SK-N-SH (cell line): ENCODE results near the gene TAF4. TPM values are rescaled to one million over a fixed set of nuclear protein-coding genes. Genes with fewer than 3 reads are reported as not detected.

Experiments
- CTCF ChIA-PET: fragments of 300-600, 350-600 bp; formaldehyde crosslinking; extraction: SDS; loops from one replicate; lab custom pipeline; 2021; lab: Yijun Ruan, JAX
- POLR2A ChIA-PET: fragments of 350-600 bp; sonication (Branson Sonifier 250); formaldehyde crosslinking; extraction: SDS; loops from one replicate; lab custom pipeline; 2020; ENCODE audit warnings: antibody characterized with exemption, inconsistent platforms; lab: Yijun Ruan, JAX
- DNase-seq: peaks from one replicate; pipeline ENCODE4 v3.0.0; 2012
- H2AFZ ChIP-seq: fragments of 200-600 bp; sonication (generic); 2 replicates; pipeline ENCODE4 v1.8.1; 2016; ENCODE audit warnings: antibody characterized with exemption, mild to moderate bottlenecking, low read depth
- H3F3A ChIP-seq: fragments of 200-600 bp; sonication (generic); replicated peaks from 2 replicates; pipeline ENCODE3; 2016; ENCODE audit warnings: antibody characterized with exemption, mild to moderate bottlenecking; ENCODE audit not compliant: insufficient read depth
- H3K27ac ChIP-seq, 2 experiments: fragments of 200-500 bp in 1 of 2; fragments of 200-600 bp in 1 of 2; sonication (Bioruptor generic) in 1 of 2; sonication (generic), shearing (Covaris generic) in 1 of 2; 2 replicates each; pipeline versions ENCODE4 v1.5.1 to v1.6.1; 2014 to 2016; ENCODE audit warnings: low read depth in 2 of 2, inconsistent platforms in 1 of 2, low read length in 1 of 2, mild to moderate bottlenecking in 1 of 2, mixed read lengths in 1 of 2
- H3K27me3 ChIP-seq: fragments of 200-600 bp; sonication (generic), shearing (Covaris generic); 2 replicates; pipeline ENCODE4 v1.6.1; 2016; ENCODE audit warnings: mixed run types; ENCODE audit not compliant: insufficient read depth
- H3K36me3 ChIP-seq, 2 experiments: fragments of 200-500 bp in 1 of 2; fragments of 200-600 bp in 1 of 2; sonication (Bioruptor generic) in 1 of 2; sonication (generic) in 1 of 2; replicated peaks in 1 of 2; 2 replicates each; pipeline versions ENCODE3 to v1.5.1; 2014 to 2016; ENCODE audit warnings: low read length in 1 of 2, mild to moderate bottlenecking in 1 of 2; ENCODE audit not compliant: insufficient read depth in 2 of 2, control insufficient read depth in 1 of 2
- H3K4me1 ChIP-seq, 2 experiments: fragments of 200-500 bp in 1 of 2; fragments of 200-600 bp in 1 of 2; sonication (Bioruptor generic) in 1 of 2; sonication (generic), shearing (Covaris generic) in 1 of 2; 2 replicates each; pipeline versions ENCODE4 v1.5.1 to v1.6.1; 2014 to 2016; ENCODE audit warnings: low read depth in 1 of 2, low read length in 1 of 2, mixed run types in 1 of 2; ENCODE audit not compliant: insufficient read depth in 2 of 2, control insufficient read depth in 1 of 2
- H3K4me2 ChIP-seq: fragments of 200-600 bp; sonication (generic), shearing (Covaris generic); 2 replicates; pipeline ENCODE4 v1.6.1; 2017; ENCODE audit warnings: mixed run types
- H3K4me3 ChIP-seq, 2 experiments: fragments of 200-500 bp in 1 of 2; fragments of 200-600 bp in 1 of 2; sonication (Bioruptor generic) in 1 of 2; sonication (generic), shearing (Covaris generic) in 1 of 2; 2 replicates each; pipeline versions ENCODE4 v1.5.1 to v1.8.1; 2014 to 2016; ENCODE audit warnings: low read depth in 2 of 2, inconsistent platforms in 1 of 2, low read length in 1 of 2, mild to moderate bottlenecking in 1 of 2, mixed read lengths in 1 of 2, moderate library complexity in 1 of 2
- H3K79me2 ChIP-seq: fragments of 200-600 bp; sonication (generic); 2 replicates; pipeline ENCODE4 v1.8.1; 2017; ENCODE audit warnings: mild to moderate bottlenecking; ENCODE audit not compliant: insufficient read depth
- H3K9ac ChIP-seq: fragments of 200-600 bp; sonication (generic); 2 replicates; pipeline ENCODE4 v1.6.1; 2017; ENCODE audit warnings: mixed run types
- H3K9me2 ChIP-seq: fragments of 200-600 bp; sonication (generic); 2 replicates; pipeline ENCODE4 v1.6.1; 2017; ENCODE audit warnings: mixed run types
- H3K9me3 ChIP-seq: fragments of 200-600 bp; sonication (generic); 2 replicates; pipeline ENCODE4 v1.6.1; 2017; ENCODE audit warnings: mixed run types, mild to moderate bottlenecking, moderate library complexity
- H4K20me1 ChIP-seq: fragments of 200-600 bp; sonication (generic); 2 replicates; pipeline ENCODE4 v1.6.1; 2017; ENCODE audit warnings: mild to moderate bottlenecking, mixed run types; ENCODE audit not compliant: insufficient read depth
- ELF1 ChIP-seq: IDR thresholded peaks from 2 replicates; pipeline ENCODE4 v1.4.0; 2012
- EZH2phosphoT487 ChIP-seq: fragments of 200-600 bp; sonication (generic); IDR thresholded peaks from 2 replicates; pipeline ENCODE4 v1.6.1; 2017; ENCODE audit warnings: low read depth, mixed run types, mild to moderate bottlenecking, antibody characterized with exemption, moderate library complexity, borderline replicate concordance
- FOSL2 ChIP-seq: IDR thresholded peaks from 2 replicates; pipeline ENCODE4 v1.4.0; 2012; ENCODE audit warnings: low read depth, mild to moderate bottlenecking, moderate library complexity, borderline replicate concordance
- IRF3 ChIP-seq: fragments of 150-350 bp; IDR thresholded peaks from 2 replicates; pipeline ENCODE4 v1.6.1; 2016; ENCODE audit warnings: mild to moderate bottlenecking, low read depth, low read length
- JUND ChIP-seq: IDR thresholded peaks from 2 replicates; pipeline ENCODE4 v1.4.0; 2012
- MAX ChIP-seq: IDR thresholded peaks from 2 replicates; pipeline ENCODE4 v1.4.0; 2012; ENCODE audit warnings: low read depth
- MXI1 ChIP-seq: IDR thresholded peaks from 2 replicates; pipeline ENCODE4 v1.6.1; 2012; ENCODE audit warnings: mild to moderate bottlenecking, low read depth, low read length, improper control_type of control experiment
- NFIC ChIP-seq: IDR thresholded peaks from 2 replicates; pipeline ENCODE4 v1.4.0; 2012; ENCODE audit warnings: borderline replicate concordance
- POLR2AphosphoS5 ChIP-seq: IDR thresholded peaks from 2 replicates; pipeline ENCODE4 v1.6.1; 2012; ENCODE audit warnings: low read depth, low read length
- RCOR1 ChIP-seq: fragments of 150-350 bp; IDR thresholded peaks from 2 replicates; pipeline ENCODE4 v1.6.1; 2017; ENCODE audit warnings: antibody characterized with exemption, low read length
- RFX5 ChIP-seq: IDR thresholded peaks from 2 replicates; pipeline ENCODE4 v1.6.1; 2012; ENCODE audit warnings: mild to moderate bottlenecking, improper control_type of control experiment, low read length
- RXRA ChIP-seq: IDR thresholded peaks from 2 replicates; pipeline ENCODE4 v1.4.0; 2012; ENCODE audit warnings: low read depth, mild to moderate bottlenecking, borderline replicate concordance
- SIN3A ChIP-seq: IDR thresholded peaks from 2 replicates; pipeline ENCODE4 v1.6.1; 2012; ENCODE audit warnings: low read depth, mild to moderate bottlenecking, low read length, moderate library complexity, borderline replicate concordance
- TEAD4 ChIP-seq: IDR thresholded peaks from 2 replicates; pipeline ENCODE4 v1.4.0; 2012; ENCODE audit warnings: mild to moderate bottlenecking, borderline replicate concordance; ENCODE audit not compliant: insufficient read depth
- YY1 ChIP-seq: IDR thresholded peaks from 2 replicates; pipeline ENCODE4 v1.4.0; 2012; ENCODE audit warnings: low read depth, mild to moderate bottlenecking
- WGBS: methylation state at CpG from one replicate; pipeline ENCODE4 v1.1.6; 2017; ENCODE audit warnings: low lambda C conversion rate; 5-methylcytosine and 5-hydroxymethylcytosine counted together
- polyA plus RNA-seq, 3 experiments: library from polyadenylated mRNA; depleted of rRNA; stranded (reverse); fragments of >200 nt; gene quantifications; 2 replicates each; pipeline ENCODE4 v1.2.3, GENCODE V29; 2012
- TF ChIP-seq, protein P1 (sequence below): IDR thresholded peaks from 2 replicates; pipeline ENCODE4 v1.4.0; 2012; ENCODE audit warnings: low read depth, borderline replicate concordance
- TF ChIP-seq, protein P2 (sequence below): IDR thresholded peaks from 2 replicates; pipeline ENCODE4 v1.4.0; 2012; ENCODE audit warnings: low read depth, borderline replicate concordance
- TF ChIP-seq, protein P3 (sequence below): fragments of 200-600 bp; sonication (generic); IDR thresholded peaks from 2 replicates; pipeline ENCODE4 v1.6.1; 2017; ENCODE audit warnings: antibody characterized with exemption, mild to moderate bottlenecking, moderate library complexity

The TAF4 gene
- polyA plus RNA-seq, 1 of the 3 experiments (the other 2 are of a cell fraction) = 4.8 TPM

GRCh38 chr20:61997372-61997771, 68.3 kb downstream of the TAF4 start:
- no peak for DNase-seq
- CTCF ChIA-PET = no interaction called here
- Histone ChIP-seq H3K9me3 (no peaks in the 10 kb centered on the region), H2AFZ (no peak overlapping the region), H3K9ac (no peak overlapping the region), H3K36me3 (peaks cover 46 to 75% of the 10 kb centered on the region in 2 experiments), H3K9me2 (no peaks in the 10 kb centered on the region), H3K79me2 (no peaks in the 10 kb centered on the region), H3K4me3 (no peak overlapping the region), H3K27me3 (no peaks in the 10 kb centered on the region), H3K4me1 (no peaks in the 10 kb centered on the region), H3K27ac (no peak overlapping the region), H4K20me1 (no peaks in the 10 kb centered on the region), H3K4me2 (no peak overlapping the region), H3F3A (no peaks in the 10 kb centered on the region)
- TF ChIP-seq, protein P1, sequence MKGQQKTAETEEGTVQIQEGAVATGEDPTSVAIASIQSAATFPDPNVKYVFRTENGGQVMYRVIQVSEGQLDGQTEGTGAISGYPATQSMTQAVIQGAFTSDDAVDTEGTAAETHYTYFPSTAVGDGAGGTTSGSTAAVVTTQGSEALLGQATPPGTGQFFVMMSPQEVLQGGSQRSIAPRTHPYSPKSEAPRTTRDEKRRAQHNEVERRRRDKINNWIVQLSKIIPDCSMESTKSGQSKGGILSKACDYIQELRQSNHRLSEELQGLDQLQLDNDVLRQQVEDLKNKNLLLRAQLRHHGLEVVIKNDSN = no peak
- TF ChIP-seq JUND = no peak
- TF ChIP-seq MXI1 = no peak
- no peak for TF ChIP-seq FOSL2
- no peak for TF ChIP-seq NFIC
- TF ChIP-seq RXRA = no peak
- TF ChIP-seq, protein P2, sequence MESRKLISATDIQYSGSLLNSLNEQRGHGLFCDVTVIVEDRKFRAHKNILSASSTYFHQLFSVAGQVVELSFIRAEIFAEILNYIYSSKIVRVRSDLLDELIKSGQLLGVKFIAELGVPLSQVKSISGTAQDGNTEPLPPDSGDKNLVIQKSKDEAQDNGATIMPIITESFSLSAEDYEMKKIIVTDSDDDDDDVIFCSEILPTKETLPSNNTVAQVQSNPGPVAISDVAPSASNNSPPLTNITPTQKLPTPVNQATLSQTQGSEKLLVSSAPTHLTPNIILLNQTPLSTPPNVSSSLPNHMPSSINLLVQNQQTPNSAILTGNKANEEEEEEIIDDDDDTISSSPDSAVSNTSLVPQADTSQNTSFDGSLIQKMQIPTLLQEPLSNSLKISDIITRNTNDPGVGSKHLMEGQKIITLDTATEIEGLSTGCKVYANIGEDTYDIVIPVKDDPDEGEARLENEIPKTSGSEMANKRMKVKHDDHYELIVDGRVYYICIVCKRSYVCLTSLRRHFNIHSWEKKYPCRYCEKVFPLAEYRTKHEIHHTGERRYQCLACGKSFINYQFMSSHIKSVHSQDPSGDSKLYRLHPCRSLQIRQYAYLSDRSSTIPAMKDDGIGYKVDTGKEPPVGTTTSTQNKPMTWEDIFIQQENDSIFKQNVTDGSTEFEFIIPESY = no peak
- TF ChIP-seq, protein P3, sequence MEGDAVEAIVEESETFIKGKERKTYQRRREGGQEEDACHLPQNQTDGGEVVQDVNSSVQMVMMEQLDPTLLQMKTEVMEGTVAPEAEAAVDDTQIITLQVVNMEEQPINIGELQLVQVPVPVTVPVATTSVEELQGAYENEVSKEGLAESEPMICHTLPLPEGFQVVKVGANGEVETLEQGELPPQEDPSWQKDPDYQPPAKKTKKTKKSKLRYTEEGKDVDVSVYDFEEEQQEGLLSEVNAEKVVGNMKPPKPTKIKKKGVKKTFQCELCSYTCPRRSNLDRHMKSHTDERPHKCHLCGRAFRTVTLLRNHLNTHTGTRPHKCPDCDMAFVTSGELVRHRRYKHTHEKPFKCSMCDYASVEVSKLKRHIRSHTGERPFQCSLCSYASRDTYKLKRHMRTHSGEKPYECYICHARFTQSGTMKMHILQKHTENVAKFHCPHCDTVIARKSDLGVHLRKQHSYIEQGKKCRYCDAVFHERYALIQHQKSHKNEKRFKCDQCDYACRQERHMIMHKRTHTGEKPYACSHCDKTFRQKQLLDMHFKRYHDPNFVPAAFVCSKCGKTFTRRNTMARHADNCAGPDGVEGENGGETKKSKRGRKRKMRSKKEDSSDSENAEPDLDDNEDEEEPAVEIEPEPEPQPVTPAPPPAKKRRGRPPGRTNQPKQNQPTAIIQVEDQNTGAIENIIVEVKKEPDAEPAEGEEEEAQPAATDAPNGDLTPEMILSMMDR = no peak
- POLR2A ChIA-PET = no interaction called here
- 91% methylated on average over 10 of the region's 10 CpGs for WGBS

GRCh38 chr20:61994546-61994945, 71.1 kb downstream of the TAF4 start:
- ChIA-PET POLR2A (no interaction called here), CTCF (interaction anchor here (0.7 kb wide), 1 partner anchor 17 kb away, joined by 3 read pairs; no protein-coding TSS in a partner anchor)
- H3K9ac ChIP-seq = no peak overlapping the region
- H3K4me3 ChIP-seq = no peak overlapping the region
- H2AFZ ChIP-seq = no peak overlapping the region
- no peaks in the 10 kb centered on the region for H3K9me2 ChIP-seq
- H3F3A ChIP-seq = no peaks in the 10 kb centered on the region
- H3K4me2 ChIP-seq = no peak overlapping the region
- peaks cover 47 to 67% of the 10 kb centered on the region in 2 experiments for H3K36me3 ChIP-seq
- H3K9me3 ChIP-seq = no peaks in the 10 kb centered on the region
- no peak for DNase-seq
- H3K27ac ChIP-seq = no peak overlapping the region
- no peaks in the 10 kb centered on the region for H3K4me1 ChIP-seq
- WGBS = 98% methylated on average over 6 of the region's 8 CpGs
- H4K20me1 ChIP-seq = no peaks in the 10 kb centered on the region
- no peaks in the 10 kb centered on the region for H3K27me3 ChIP-seq
- no peaks in the 10 kb centered on the region for H3K79me2 ChIP-seq
- TF ChIP-seq RXRA (no peak), IRF3 (no peak), RCOR1 (no peak), FOSL2 (no peak), POLR2AphosphoS5 (no peak), RFX5 (no peak), MAX (no peak), EZH2phosphoT487 (no peak), YY1 (no peak), MXI1 (no peak), TEAD4 (no peak), SIN3A (no peak), ELF1 (no peak)
- TF ChIP-seq, protein P2 = no peak
- TF ChIP-seq, protein P1 = no peak
